K562 (cell line): ENCODE measurements around the gene ADAMTSL2. TPM values are rescaled to one million over a fixed set of nuclear protein-coding genes. Genes with fewer than 3 reads are reported as not detected.

Source experiments
- ATAC-seq: fragments of 200-7000 bp; cut with Tn5 transposase; 3 replicates; pipeline ENCODE4 v1.9.1; 2020; ENCODE audit warnings: moderate library complexity
- BruUV-seq: library from RNA; stranded (reverse); fragments of 400-500 nt; replicated peaks from 2 replicates; lab custom pipeline; 2021; lab: Mats Ljungman, UMichigan
- CTCF ChIA-PET: fragments of 300-600 bp; formaldehyde crosslinking; extraction: SDS; loops from one replicate; lab custom pipeline; 2021; ENCODE audit warnings: low intra/inter-chr PET ratio; lab: Yijun Ruan, JAX
- POLR2A ChIA-PET: fragments of 300-600, 350-650 bp; sonication (Branson Sonifier 250); formaldehyde crosslinking; extraction: SDS; loops from one replicate; lab custom pipeline; 2021; ENCODE audit warnings: antibody characterized with exemption, inconsistent platforms; lab: Yijun Ruan, JAX
- DNase-seq, 4 experiments: peaks; one replicate each; pipeline versions ENCODE4 v3.0.0 to v3.0.0-alpha.2; 2011 to 2018; ENCODE audit warnings: low spot score in 3 of 4, mixed read lengths in 3 of 4; ENCODE audit errors: extremely low read depth in 1 of 4
- FAIRE-seq: peaks from 2 replicates; lab custom pipeline; 2011; peaks lifted over from hg19 to GRCh38; lab: Jason Lieb, UNC
- H2AFZ ChIP-seq: 2 replicates; pipeline ENCODE4 v1.6.0; 2011; ENCODE audit warnings: low read depth, low read length, control low read depth, inconsistent platforms
- H3K27ac ChIP-seq: fragments of 200-600 bp; 3 replicates; pipeline ENCODE4 v1.8.0; 2011; ENCODE audit warnings: low read depth, mild to moderate bottlenecking, control low read depth, inconsistent platforms, low read length, moderate library complexity, mixed read lengths; ENCODE audit errors: extremely low read depth
- H3K27me3 ChIP-seq, 2 experiments: fragments of 300-600 bp in 1 of 2; 2 replicates in 1 of 2; 3 replicates in 1 of 2; pipeline versions ENCODE4 v1.6.0 to v1.8.0; 2011; ENCODE audit warnings: inconsistent platforms in 2 of 2, low read length in 2 of 2, mild to moderate bottlenecking in 1 of 2, mixed read lengths in 1 of 2, moderate library complexity in 1 of 2; ENCODE audit not compliant: control insufficient read depth in 2 of 2, insufficient read depth in 2 of 2
- H3K36me3 ChIP-seq: fragments of 300-600 bp; 3 replicates; pipeline ENCODE4 v1.8.0; 2011; ENCODE audit warnings: mild to moderate bottlenecking, low read length, inconsistent platforms; ENCODE audit not compliant: control insufficient read depth, insufficient read depth
- H3K4me1 ChIP-seq, 2 experiments: fragments of 200-600 bp in 1 of 2; replicated peaks in 1 of 2; 2 replicates in 1 of 2; 3 replicates in 1 of 2; pipeline versions ENCODE4 v1.5.1 to v1.8.0; 2011; ENCODE audit warnings: inconsistent platforms in 2 of 2, low read length in 2 of 2, mild to moderate bottlenecking in 1 of 2, mixed read lengths in 1 of 2, moderate library complexity in 1 of 2; ENCODE audit not compliant: control insufficient read depth in 2 of 2, insufficient read depth in 2 of 2
- H3K4me2 ChIP-seq: 2 replicates; pipeline ENCODE4 v1.6.1; 2011; ENCODE audit warnings: low read length, control low read depth, inconsistent platforms, mixed read lengths; ENCODE audit not compliant: insufficient read depth
- H3K4me3 ChIP-seq: fragments of 200-600 bp; sonication (generic), shearing (Covaris generic); 2 replicates; pipeline ENCODE4 v1.5.1; 2016; ENCODE audit warnings: control low read depth, inconsistent platforms
- H3K79me2 ChIP-seq: fragments of 200-600 bp; 3 replicates; pipeline ENCODE4 v1.8.0; 2011; ENCODE audit warnings: low read length, inconsistent platforms; ENCODE audit not compliant: control insufficient read depth, insufficient read depth
- H3K9ac ChIP-seq, 2 experiments: 2 replicates each; pipeline versions ENCODE4 v1.6.0 to v1.6.1; 2011; ENCODE audit warnings: low read depth in 2 of 2, low read length in 2 of 2, control low read depth in 1 of 2, inconsistent platforms in 1 of 2, mild to moderate bottlenecking in 1 of 2, mixed read lengths in 1 of 2; ENCODE audit not compliant: insufficient read depth in 1 of 2
- H3K9me1 ChIP-seq: one replicate; pipeline ENCODE4 v1.6.0; 2011; ENCODE audit warnings: inconsistent platforms, mild to moderate bottlenecking, low read length, moderate library complexity; ENCODE audit not compliant: control insufficient read depth, insufficient read depth
- H3K9me3 ChIP-seq: replicated peaks from 2 replicates; pipeline ENCODE4 v1.5.1; 2011; ENCODE audit warnings: low read depth, low read length, inconsistent platforms; ENCODE audit not compliant: control insufficient read depth, insufficient read depth
- H4K20me1 ChIP-seq: replicated peaks from 2 replicates; pipeline ENCODE4 v1.6.1; 2011; ENCODE audit warnings: low read length, inconsistent platforms, mixed read lengths; ENCODE audit not compliant: control insufficient read depth, insufficient read depth
- CBFB ChIP-seq: sonication (generic); formaldehyde crosslinking; IDR thresholded peaks from 2 replicates; pipeline ENCODE4 v1.4.0; 2020; ENCODE audit warnings: mild to moderate bottlenecking, missing genetic modification reagents
- CBX5 ChIP-seq: IDR thresholded peaks from 2 replicates; pipeline ENCODE4 v1.6.1; 2014; ENCODE audit warnings: low read depth, borderline replicate concordance
- JUND ChIP-seq, 2 experiments: IDR thresholded peaks; 2 replicates in 1 of 2; 3 replicates in 1 of 2; pipeline ENCODE4 v1.6.1; 2011; ENCODE audit warnings: borderline replicate concordance in 2 of 2, low read depth in 2 of 2, low read length in 2 of 2, improper control_type of control experiment in 1 of 2, missing biosample characterization in 1 of 2, missing genetic modification characterization in 1 of 2, missing genetic modification reagents in 1 of 2
- KLF1 ChIP-seq: fragments of 450-650 bp; IDR thresholded peaks from 2 replicates; pipeline ENCODE4 v1.6.1; 2016; ENCODE audit warnings: missing genetic modification characterization, missing compliant biosample characterization
- SP1 ChIP-seq: sonication (generic); formaldehyde crosslinking; IDR thresholded peaks from 2 replicates; pipeline ENCODE4 v1.8.1; 2022; ENCODE audit warnings: mild to moderate bottlenecking, missing genetic modification reagents
- ZNF354B ChIP-seq: fragments of 250-450 bp; sonication (Bioruptor Pico); IDR thresholded peaks from 2 replicates; pipeline ENCODE4 v1.4.0; 2020
- WGBS: fragments of 100-300 bp; shearing (Covaris generic); methylation state at CpG from one replicate; pipeline ENCODE4 v1.1.6; 2016; ENCODE audit warnings: low coverage, mixed read lengths; ENCODE audit not compliant: insufficient coverage; ENCODE audit errors: missing lambda C conversion rate; 5-methylcytosine and 5-hydroxymethylcytosine counted together
- in situ Hi-C: fragments of 300-500 bp; cut with MboI; formaldehyde crosslinking; loops from 4 replicates; pipeline ENCODE4 v1.15.0; 2018; ENCODE audit warnings: inconsistent platforms, mixed read lengths
- intact Hi-C: fragments of 100-400 bp; cut with micrococcal nuclease; formaldehyde crosslinking; loops from 2 replicates; pipeline ENCODE4 v1.14.2; 2022
- polyA plus RNA-seq, 8 experiments: library from polyadenylated mRNA; depleted of rRNA in 4 of 8; stranded (reverse) in 5 of 8; unstranded in 3 of 8; fragments of >200 nt; fragmentation: Nextera tagmentation in 2 of 8; fragmentation: Illumina TruSeq in 1 of 8; extraction: Ambion mirVana in 2 of 8; extraction: Trizol in 1 of 8; gene quantifications; 2 replicates each; pipeline versions ENCODE4 v1.2.1 to v1.2.3, GENCODE V29; 2011 to 2014; ENCODE audit warnings: inconsistent platforms in 1 of 8, missing spikeins in 1 of 8
- total RNA-seq, 7 experiments: library from RNA; depleted of rRNA in 6 of 7; stranded (reverse); fragments of >200 nt in 6 of 7; fragmentation: Illumina TruSeq in 2 of 7; extraction: Trizol in 2 of 7; gene quantifications; 2 replicates each; pipeline versions ENCODE4 v1.2.1 to v1.2.3, GENCODE V29; 2011 to 2021; ENCODE audit warnings: low replicate concordance in 1 of 7

Gene ADAMTSL2
- total and polyA plus RNA-seq, 9 of the 15 experiments (the other 6 are each of a cell fraction or from before 2014, with no cell fraction given): 0.04 TPM; not detected in 8

DNA sequence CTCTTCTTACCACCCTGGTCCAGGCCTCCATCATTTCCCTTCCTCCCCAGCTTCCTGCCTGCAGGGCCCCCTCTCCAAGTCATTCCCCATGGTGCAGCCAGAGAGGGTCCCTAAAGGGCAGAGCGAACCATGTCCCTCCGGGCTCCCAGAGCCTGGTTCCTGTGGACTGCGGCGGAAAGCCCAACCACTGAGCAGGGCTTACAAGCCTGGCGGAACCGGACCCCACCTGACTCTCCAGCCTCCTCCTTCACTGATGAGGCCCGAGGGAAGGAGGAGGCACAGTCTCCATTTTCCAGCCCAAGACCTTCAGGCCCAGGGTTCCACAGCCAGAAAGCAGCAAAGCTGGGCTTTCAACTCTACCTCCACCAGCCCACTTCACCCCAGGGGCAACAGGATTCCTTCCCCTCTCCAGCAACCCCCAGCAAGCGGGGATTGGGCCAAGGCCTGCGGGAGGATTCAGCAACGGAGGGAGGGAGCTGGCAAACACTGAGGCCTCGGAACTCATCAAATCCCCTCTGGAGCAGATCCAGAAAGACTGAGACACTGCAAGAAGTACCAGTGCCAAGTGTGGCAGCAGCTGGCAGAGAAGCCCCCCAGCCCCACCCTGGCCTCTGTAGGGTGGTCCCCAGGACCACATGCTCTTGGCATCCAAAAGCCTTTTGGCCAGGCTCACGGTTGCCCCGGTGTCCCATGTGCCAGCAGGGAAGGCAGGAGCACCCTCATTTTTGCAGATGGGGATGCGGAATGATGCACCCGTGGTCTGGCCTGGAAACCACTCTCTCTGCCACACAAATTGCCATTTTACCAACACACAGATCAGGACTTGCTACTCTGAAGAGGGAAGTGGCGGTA lies 71.6 kb downstream of the ADAMTSL2 start:
- no peak overlapping the region for H2AFZ ChIP-seq
- DNase-seq: no peak
- H3K4me1 ChIP-seq: peaks cover 0 to 12% of the 10 kb centered on the region in 2 experiments; a peak in 2 of 5 replicates
- no peak overlapping the region for H3K4me2 ChIP-seq
- ChIA-PET CTCF (no interaction called here), POLR2A (interaction anchor here (0.6 to 0.7 kb wide), 2 partner anchors 95 to 105 kb away, joined by 3 read pairs; no protein-coding TSS in a partner anchor)
- H3K9me1 ChIP-seq: no peaks in the 10 kb centered on the region
- no peak for TF ChIP-seq KLF1 (tag)
- TF ChIP-seq SP1 (CRISPR knock-in tag): no peak
- TF ChIP-seq ZNF354B: no peak
- TF ChIP-seq CBFB (CRISPR knock-in tag): no peak
- TF ChIP-seq CBX5: no peak
- no peak for TF ChIP-seq JUND (IDR thresholded peaks at IDR 0.05; ENCODE audit: borderline replicate concordance, low read depth, low read length)
- no peak for TF ChIP-seq JUND (tag; IDR thresholded peaks at IDR 0.05; ENCODE audit: borderline replicate concordance, low read depth, low read length)
- no TSS peak for BruUV-seq
- H3K9ac ChIP-seq: no peak overlapping the region
- no peak for FAIRE-seq
- H3K9me3 ChIP-seq: no peaks in the 10 kb centered on the region
- 2% methylated on average over 15 of the region's 16 CpGs for WGBS
- H3K79me2 ChIP-seq: no peaks in the 10 kb centered on the region
- ATAC-seq: no peak
- no peaks in the 10 kb centered on the region for H3K36me3 ChIP-seq
- peaks cover 9 to 51% of the 10 kb centered on the region in 2 experiments; a peak in 4 of 5 replicates for H3K27me3 ChIP-seq
- intact Hi-C loops (no loop called here), in situ Hi-C loops (no loop called here)
- no peak overlapping the region for H3K27ac ChIP-seq
- H3K4me3 ChIP-seq: no peak overlapping the region
- peaks cover 13% of the 10 kb centered on the region for H4K20me1 ChIP-seq
